ENCODE measurements around the gene MTERF4. TPM values are rescaled to one million over a fixed set of nuclear protein-coding genes. Genes with fewer than 3 reads are reported as not detected.

The MTERF4 gene
- total and polyA plus RNA-seq, 2 of the 8 experiments (the other 6 are each of a cell fraction or from before 2014, with no cell fraction given): 25.9 to 28.5 TPM

DNA sequence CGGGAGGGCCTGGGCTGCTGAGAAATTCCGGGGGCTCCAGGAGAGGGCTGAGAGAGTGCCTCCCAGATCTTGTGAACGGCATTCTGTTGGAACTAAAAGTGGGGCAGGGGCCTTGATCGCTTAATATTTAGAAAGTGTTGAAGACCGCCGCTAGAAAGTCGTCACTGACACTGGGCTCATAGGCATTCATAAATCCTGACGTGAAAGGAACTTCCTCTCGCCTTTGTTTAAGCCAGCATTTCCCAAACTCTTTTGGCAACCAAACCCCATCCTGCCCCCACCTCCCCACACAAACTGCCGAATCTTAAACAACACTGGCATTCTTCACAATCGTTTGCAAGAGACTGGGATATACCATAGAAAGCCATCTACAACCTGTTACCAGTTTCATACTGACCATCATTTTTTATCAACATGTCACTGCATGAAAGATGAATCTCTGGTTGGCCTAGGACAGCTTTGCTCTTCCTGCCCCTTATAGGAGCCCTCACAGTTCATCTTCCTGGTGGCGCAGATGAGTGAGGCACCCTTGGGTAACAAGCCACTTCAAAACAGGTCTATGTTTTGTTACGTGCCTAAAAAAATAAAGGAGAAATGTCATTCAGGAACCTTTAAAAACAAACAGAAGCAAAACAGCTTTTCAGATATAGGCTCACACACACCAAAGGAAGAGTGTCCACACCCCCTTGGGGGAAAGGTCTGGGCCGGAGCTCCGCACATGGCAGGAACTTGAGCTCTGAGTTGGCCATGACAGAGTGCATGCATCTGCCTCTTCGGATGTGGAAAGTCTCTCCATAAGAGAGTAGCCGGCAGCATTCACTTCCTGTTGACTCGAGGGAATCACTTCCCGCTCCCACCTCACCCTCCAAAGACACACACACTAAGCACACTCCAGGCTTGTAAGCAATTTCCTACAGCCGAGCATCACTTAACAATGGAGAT lies 13.0 kb downstream of the MTERF4 start (continued):
- TF ChIP-seq SIX5 (IDR thresholded peaks at IDR 0.05; ENCODE audit: low read depth, low read length) (no peak), CTBP2 (IDR thresholded peaks at IDR 0.05; ENCODE audit: borderline replicate concordance, insufficient read depth, insufficient read length, low read length) (no peak), POU5F1 (IDR thresholded peaks at IDR 0.05; ENCODE audit: low read depth, low read length) (no peak), KDM4A (IDR thresholded peaks at IDR 0.05; ENCODE audit: low read depth, low read length, severe bottlenecking) (no peak), ZNF274 (IDR thresholded peaks at IDR 0.05; ENCODE audit: borderline replicate concordance, extremely low read depth, low read length) (no peak)
- TF ChIP-seq, protein P1, sequence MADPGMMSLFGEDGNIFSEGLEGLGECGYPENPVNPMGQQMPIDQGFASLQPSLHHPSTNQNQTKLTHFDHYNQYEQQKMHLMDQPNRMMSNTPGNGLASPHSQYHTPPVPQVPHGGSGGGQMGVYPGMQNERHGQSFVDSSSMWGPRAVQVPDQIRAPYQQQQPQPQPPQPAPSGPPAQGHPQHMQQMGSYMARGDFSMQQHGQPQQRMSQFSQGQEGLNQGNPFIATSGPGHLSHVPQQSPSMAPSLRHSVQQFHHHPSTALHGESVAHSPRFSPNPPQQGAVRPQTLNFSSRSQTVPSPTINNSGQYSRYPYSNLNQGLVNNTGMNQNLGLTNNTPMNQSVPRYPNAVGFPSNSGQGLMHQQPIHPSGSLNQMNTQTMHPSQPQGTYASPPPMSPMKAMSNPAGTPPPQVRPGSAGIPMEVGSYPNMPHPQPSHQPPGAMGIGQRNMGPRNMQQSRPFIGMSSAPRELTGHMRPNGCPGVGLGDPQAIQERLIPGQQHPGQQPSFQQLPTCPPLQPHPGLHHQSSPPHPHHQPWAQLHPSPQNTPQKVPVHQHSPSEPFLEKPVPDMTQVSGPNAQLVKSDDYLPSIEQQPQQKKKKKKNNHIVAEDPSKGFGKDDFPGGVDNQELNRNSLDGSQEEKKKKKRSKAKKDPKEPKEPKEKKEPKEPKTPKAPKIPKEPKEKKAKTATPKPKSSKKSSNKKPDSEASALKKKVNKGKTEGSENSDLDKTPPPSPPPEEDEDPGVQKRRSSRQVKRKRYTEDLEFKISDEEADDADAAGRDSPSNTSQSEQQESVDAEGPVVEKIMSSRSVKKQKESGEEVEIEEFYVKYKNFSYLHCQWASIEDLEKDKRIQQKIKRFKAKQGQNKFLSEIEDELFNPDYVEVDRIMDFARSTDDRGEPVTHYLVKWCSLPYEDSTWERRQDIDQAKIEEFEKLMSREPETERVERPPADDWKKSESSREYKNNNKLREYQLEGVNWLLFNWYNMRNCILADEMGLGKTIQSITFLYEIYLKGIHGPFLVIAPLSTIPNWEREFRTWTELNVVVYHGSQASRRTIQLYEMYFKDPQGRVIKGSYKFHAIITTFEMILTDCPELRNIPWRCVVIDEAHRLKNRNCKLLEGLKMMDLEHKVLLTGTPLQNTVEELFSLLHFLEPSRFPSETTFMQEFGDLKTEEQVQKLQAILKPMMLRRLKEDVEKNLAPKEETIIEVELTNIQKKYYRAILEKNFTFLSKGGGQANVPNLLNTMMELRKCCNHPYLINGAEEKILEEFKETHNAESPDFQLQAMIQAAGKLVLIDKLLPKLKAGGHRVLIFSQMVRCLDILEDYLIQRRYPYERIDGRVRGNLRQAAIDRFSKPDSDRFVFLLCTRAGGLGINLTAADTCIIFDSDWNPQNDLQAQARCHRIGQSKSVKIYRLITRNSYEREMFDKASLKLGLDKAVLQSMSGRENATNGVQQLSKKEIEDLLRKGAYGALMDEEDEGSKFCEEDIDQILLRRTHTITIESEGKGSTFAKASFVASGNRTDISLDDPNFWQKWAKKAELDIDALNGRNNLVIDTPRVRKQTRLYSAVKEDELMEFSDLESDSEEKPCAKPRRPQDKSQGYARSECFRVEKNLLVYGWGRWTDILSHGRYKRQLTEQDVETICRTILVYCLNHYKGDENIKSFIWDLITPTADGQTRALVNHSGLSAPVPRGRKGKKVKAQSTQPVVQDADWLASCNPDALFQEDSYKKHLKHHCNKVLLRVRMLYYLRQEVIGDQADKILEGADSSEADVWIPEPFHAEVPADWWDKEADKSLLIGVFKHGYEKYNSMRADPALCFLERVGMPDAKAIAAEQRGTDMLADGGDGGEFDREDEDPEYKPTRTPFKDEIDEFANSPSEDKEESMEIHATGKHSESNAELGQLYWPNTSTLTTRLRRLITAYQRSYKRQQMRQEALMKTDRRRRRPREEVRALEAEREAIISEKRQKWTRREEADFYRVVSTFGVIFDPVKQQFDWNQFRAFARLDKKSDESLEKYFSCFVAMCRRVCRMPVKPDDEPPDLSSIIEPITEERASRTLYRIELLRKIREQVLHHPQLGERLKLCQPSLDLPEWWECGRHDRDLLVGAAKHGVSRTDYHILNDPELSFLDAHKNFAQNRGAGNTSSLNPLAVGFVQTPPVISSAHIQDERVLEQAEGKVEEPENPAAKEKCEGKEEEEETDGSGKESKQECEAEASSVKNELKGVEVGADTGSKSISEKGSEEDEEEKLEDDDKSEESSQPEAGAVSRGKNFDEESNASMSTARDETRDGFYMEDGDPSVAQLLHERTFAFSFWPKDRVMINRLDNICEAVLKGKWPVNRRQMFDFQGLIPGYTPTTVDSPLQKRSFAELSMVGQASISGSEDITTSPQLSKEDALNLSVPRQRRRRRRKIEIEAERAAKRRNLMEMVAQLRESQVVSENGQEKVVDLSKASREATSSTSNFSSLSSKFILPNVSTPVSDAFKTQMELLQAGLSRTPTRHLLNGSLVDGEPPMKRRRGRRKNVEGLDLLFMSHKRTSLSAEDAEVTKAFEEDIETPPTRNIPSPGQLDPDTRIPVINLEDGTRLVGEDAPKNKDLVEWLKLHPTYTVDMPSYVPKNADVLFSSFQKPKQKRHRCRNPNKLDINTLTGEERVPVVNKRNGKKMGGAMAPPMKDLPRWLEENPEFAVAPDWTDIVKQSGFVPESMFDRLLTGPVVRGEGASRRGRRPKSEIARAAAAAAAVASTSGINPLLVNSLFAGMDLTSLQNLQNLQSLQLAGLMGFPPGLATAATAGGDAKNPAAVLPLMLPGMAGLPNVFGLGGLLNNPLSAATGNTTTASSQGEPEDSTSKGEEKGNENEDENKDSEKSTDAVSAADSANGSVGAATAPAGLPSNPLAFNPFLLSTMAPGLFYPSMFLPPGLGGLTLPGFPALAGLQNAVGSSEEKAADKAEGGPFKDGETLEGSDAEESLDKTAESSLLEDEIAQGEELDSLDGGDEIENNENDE (IDR thresholded peaks at IDR 0.05; ENCODE audit: insufficient replicate concordance, low read length): no peak

Data from H1 (cell line).